Transverse colon (tissue), 4 donors: ENCODE results near the gene EML1. TPM values are rescaled to one million over a fixed set of nuclear protein-coding genes. Genes with fewer than 3 reads are reported as not detected.

Experiments used
- DNase-seq: peaks from one replicate; pipeline ENCODE4 v3.0.0-alpha.2; 2019
- H3K27ac ChIP-seq, 4 donors: fragments of 200-600 bp; sonication (generic); 2 replicates each; pipeline ENCODE4 v1.5.1; 2016 to 2018; ENCODE audit warnings: inconsistent platforms in 4 of 4
- H3K27me3 ChIP-seq: fragments of 200-600 bp; sonication (generic); 2 replicates; pipeline ENCODE4 v1.5.1; 2017; ENCODE audit warnings: inconsistent platforms
- H3K36me3 ChIP-seq, 4 donors: fragments of 200-600 bp; sonication (generic); 2 replicates each; pipeline ENCODE4 v1.5.1; 2017 to 2019; ENCODE audit warnings: inconsistent platforms in 4 of 4
- H3K4me1 ChIP-seq, 4 donors: fragments of 200-600 bp; sonication (generic); 2 replicates each; pipeline ENCODE4 v1.5.1; 2017 to 2020; ENCODE audit warnings: inconsistent platforms in 4 of 4
- H3K4me3 ChIP-seq, 4 donors: fragments of 200-600 bp; sonication (generic); 1 replicate in 1 of 4; 2 replicates in 3 of 4; pipeline versions ENCODE4 v1.5.1 to v1.6.1; 2017 to 2019; ENCODE audit warnings: inconsistent platforms in 4 of 4
- H3K9me3 ChIP-seq, 2 donors: fragments of 200-600 bp; sonication (generic); 2 replicates each; pipeline ENCODE4 v1.5.1; 2017 to 2019; ENCODE audit warnings: inconsistent platforms in 2 of 2
- CTCF ChIP-seq, 5 experiments: fragments of 200-600 bp in 3 of 5; fragments of 450-650 bp in 2 of 5; sonication (generic) in 3 of 5; IDR thresholded peaks; 1 replicate in 2 of 5; 2 replicates in 3 of 5; pipeline ENCODE4 v1.5.1; 2016 to 2017; ENCODE audit warnings: antibody characterized with exemption in 5 of 5, inconsistent platforms in 3 of 5, mild to moderate bottlenecking in 2 of 5, moderate library complexity in 1 of 5
- EP300 ChIP-seq: sonication (generic); formaldehyde crosslinking; IDR thresholded peaks from one replicate; pipeline ENCODE4 v1.6.1; 2017; ENCODE audit warnings: antibody characterized with exemption, low read depth
- POLR2A ChIP-seq: fragments of 450-650 bp; IDR thresholded peaks from one replicate; pipeline ENCODE4 v1.6.1; 2016; ENCODE audit warnings: antibody characterized with exemption, mild to moderate bottlenecking, moderate library complexity
- POLR2AphosphoS5 ChIP-seq, 3 donors: sonication (generic); formaldehyde crosslinking; IDR thresholded peaks; one replicate each; pipeline ENCODE4 v1.6.1; 2016; ENCODE audit warnings: antibody characterized with exemption in 3 of 3
- WGBS, 2 donors: methylation state at CpG; one replicate each; pipeline ENCODE4 v1.1.5; 2018; ENCODE audit warnings: low coverage in 1 of 2; 5-methylcytosine and 5-hydroxymethylcytosine counted together
- in situ Hi-C, 4 donors: fragments of 200-750 bp; cut with MboI; loops; one replicate each; pipeline versions ENCODE4 v1.15.0 to v1.15.1; 2017; ENCODE audit warnings: low sequenced_read_pairs in 3 of 4, low pct_ligation_motif_present in 1 of 4, low pct_unique_long_range_greater_than_20kb in 1 of 4
- intact Hi-C: fragments of 100-400 bp; cut with DNase I; formaldehyde crosslinking; loops from one replicate; pipeline ENCODE4 v1.15.1; 2023; ENCODE audit warnings: low total_unique reads
- total RNA-seq, 4 donors: library from RNA; depleted of rRNA; stranded (reverse); fragments of >200 nt; gene quantifications; one replicate each; pipeline ENCODE4 v1.1.0, GENCODE V29; 2016

The EML1 gene
- total RNA-seq, 4 donors from 2014 or later, result 16.8 to 59.5 (median 21.9) TPM

- TF ChIP-seq POLR2AphosphoS5 (IDR thresholded peaks at IDR 0.05) (no peak), EP300 (no peak), POLR2A (no peak), CTCF (IDR thresholded peaks at IDR 0.05) (no peak)
- 94 to 100% methylated on average over 2 of the region's 2 CpGs for WGBS, 2 donors
- H3K4me1 ChIP-seq, result no peaks in the 10 kb centered on the region
- H3K27me3 ChIP-seq, result no peaks in the 10 kb centered on the region
- no peak for DNase-seq
- H3K36me3 ChIP-seq, result no peaks in the 10 kb centered on the region
- in situ Hi-C loops, result loop anchor here in 1 of 4 donors (25.0 kb wide), 1 partner anchor 355 kb away; no protein-coding TSS in a partner anchor
- no peak overlapping the region for H3K27ac ChIP-seq
- intact Hi-C loops, result loop anchor here (1.0 kb wide), 1 partner anchor 16 kb away; no protein-coding TSS in a partner anchor
- H3K4me3 ChIP-seq, result no peak overlapping the region
- H3K9me3 ChIP-seq, result no peaks in the 10 kb centered on the region
These were observed 99.2 kb downstream of the EML1 start for GRCh38 chr14:99892406-99892805.

GRCh38 chr14:99896361-99896760 is 103.1 kb downstream of the EML1 start:
- Histone ChIP-seq H3K27ac (no peak overlapping the region), H3K36me3 (no peaks in the 10 kb centered on the region), H3K4me1 (no peaks in the 10 kb centered on the region), H3K9me3 (no peaks in the 10 kb centered on the region), H3K4me3 (no peak overlapping the region), H3K27me3 (no peaks in the 10 kb centered on the region)
- 37 to 69% methylated on average over 3 of the region's 3 CpGs for WGBS, 2 donors
- TF ChIP-seq EP300 (no peak), CTCF (IDR thresholded peaks at IDR 0.05) (no peak), POLR2AphosphoS5 (IDR thresholded peaks at IDR 0.05) (no peak), POLR2A (no peak)
- in situ Hi-C loops, result loop anchor here in 1 of 4 donors (25.0 kb wide), 1 partner anchor 359 kb away; no protein-coding TSS in a partner anchor
- no peak for DNase-seq
- intact Hi-C loops, result no loop called here

DNA sequence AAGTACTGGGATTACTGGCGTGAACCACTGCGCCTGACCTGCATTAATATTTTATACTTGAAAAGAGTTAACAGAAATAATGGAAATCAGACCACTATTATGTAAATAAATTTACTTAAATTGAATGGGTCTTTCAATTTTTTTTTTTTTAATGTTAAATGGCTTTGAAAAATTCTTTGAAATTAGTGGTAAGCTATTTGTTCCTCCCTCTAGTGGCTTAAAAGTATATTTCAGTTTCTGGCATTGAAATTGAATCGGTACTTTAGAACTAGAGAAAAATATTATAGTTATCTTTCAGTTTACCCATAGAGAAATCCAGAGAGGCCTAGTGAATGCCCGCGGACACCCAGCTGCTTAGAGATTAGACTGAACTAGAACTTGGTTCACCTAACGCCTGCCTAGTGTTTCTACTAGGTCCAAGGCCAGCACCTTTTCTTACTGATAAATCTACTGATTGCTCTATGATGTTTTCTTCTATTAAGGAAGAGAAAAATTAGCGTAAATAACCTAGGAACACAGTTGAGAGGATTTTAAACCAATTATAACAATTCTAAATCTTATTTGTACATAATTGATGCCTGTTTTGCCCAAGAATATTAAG is 106.5 kb downstream of the EML1 start:
- H3K36me3 ChIP-seq, result no peaks in the 10 kb centered on the region
- in situ Hi-C loops (loop anchor here in 1 of 4 donors (25.0 kb wide), 1 partner anchor 362 kb away; no protein-coding TSS in a partner anchor), intact Hi-C loops (loop anchor here (5.0 kb wide), 1 partner anchor 217 kb away; the partner anchor contains the start of gene CYP46A1)
- no peak overlapping the region for H3K27ac ChIP-seq
- no peaks in the 10 kb centered on the region for H3K9me3 ChIP-seq
- TF ChIP-seq CTCF (IDR thresholded peaks at IDR 0.05) (peak; percentile 48 to 68 (median 59)), EP300 (no peak)
- no peak for DNase-seq
- H3K27me3 ChIP-seq, result no peaks in the 10 kb centered on the region
- H3K4me1 ChIP-seq, result no peaks in the 10 kb centered on the region
- no peak overlapping the region for H3K4me3 ChIP-seq
- 60% methylated on average over 6 to 7 of the region's 7 CpGs for WGBS, 2 donors

GRCh38 chr14:99902925-99903324 is 109.7 kb downstream of the EML1 start:
- in situ Hi-C loops (no loop called here), intact Hi-C loops (loop anchor here (5.0 kb wide), 1 partner anchor 221 kb away; the partner anchor contains the start of gene CYP46A1)
- no peaks in the 10 kb centered on the region for H3K9me3 ChIP-seq
- H3K27me3 ChIP-seq, result no peaks in the 10 kb centered on the region
- H3K36me3 ChIP-seq, result no peaks in the 10 kb centered on the region
- no peaks in the 10 kb centered on the region for H3K4me1 ChIP-seq
- no peak overlapping the region for H3K4me3 ChIP-seq
- TF ChIP-seq EP300 (no peak), POLR2AphosphoS5 (IDR thresholded peaks at IDR 0.05) (no peak), CTCF (IDR thresholded peaks at IDR 0.05) (no peak), POLR2A (no peak)
- no peak for DNase-seq
- H3K27ac ChIP-seq, result no peak overlapping the region
